Midbrain (tissue), 1 donor: Measurements from ENCODE around the gene PPRC1.
A peak's percentile ranks its signal among the peaks of the same experiment; 100 is the strongest.

ENCODE experiments used
- DNase-seq: peaks from one replicate; lab custom pipeline; 2025; lab: John Stamatoyannopoulos, UW

PPRC1 gene

DNA sequence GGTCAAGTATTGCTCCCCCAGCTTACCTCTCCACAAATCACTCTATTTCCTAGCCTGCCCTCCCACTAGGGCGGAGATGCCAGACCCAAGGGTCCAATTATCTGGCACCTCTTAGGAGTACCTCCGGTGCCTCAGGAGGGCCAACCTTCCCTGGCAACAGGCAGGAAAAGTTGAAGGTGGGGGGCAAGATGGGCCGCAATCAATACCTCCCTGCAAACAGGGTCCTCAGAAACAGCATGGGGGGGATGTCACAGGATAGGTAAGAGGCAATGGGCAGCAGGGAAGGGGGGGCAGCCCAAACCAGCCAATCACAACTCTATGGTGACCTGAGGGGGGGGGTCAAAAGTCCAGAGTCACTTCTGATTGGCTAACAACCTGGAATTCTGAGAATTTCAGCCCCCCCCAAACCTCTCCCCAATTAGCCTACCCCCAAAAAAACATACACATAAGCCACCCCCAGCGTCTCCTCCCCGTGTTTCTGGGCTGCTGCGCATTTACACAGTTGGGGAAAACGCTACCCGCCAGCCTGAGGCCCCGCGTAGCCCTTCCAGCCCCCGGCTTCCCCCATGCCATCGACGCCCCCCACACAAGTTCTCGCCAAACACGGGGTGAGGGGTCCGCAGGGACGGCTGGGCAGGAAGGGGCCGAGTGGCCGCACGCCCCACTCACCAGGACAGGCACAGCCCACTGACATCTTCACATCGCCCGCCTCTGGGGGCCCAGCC lies 13.3 kb upstream of the PPRC1 start:
- DNase-seq = peak; percentile 25

DNA sequence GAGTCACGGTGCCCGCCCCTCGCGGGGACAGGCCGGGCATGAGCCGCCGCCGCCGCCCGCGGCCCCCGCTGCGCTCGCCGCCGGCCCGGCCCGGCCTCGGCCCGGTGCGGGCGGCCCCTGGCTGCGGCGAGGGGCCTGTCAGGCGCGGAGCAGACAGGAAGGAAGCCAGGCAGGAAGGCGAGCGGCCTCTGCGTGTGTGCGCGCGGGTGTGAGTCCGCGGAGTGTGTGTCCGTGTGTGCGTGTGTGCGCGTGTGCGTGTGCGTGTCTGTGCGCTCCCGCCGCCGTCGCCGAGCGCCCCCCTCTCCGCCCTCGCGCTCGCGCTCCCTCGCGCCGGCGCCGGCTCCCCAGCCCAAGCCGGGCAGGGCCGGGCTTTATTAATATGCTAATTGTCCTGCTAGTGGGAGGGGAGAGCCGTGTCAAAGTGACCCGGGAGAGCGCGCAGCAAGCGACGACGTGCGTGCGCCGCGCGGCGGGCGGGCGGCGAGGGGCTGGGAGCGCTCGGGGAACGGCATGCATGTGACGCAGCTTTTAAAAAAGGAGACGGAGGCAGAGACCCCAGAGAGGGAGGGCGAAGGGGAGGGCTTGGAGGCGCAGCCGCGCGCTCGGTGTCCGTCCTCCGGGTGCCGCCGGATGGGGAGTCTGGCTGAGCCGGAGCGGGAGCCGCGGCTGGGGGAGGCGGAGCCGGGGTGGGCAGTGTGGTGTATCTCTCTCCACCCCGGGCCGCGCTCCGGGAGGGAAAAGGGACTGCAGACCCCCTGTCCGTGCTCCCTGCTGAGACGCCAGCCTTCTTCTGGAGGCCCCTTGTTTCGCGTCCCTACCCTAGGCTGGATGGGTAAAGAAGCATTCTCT lies 12.5 kb upstream of the PPRC1 start, which contains the start of gene LDB1:
Gene LDB1 (minus strand): TSS at position 227 of the 849 bp plus-strand sequence. CDS start 258 bp downstream, outside the sequence.
- DNase-seq = peak; percentile 88

DNA sequence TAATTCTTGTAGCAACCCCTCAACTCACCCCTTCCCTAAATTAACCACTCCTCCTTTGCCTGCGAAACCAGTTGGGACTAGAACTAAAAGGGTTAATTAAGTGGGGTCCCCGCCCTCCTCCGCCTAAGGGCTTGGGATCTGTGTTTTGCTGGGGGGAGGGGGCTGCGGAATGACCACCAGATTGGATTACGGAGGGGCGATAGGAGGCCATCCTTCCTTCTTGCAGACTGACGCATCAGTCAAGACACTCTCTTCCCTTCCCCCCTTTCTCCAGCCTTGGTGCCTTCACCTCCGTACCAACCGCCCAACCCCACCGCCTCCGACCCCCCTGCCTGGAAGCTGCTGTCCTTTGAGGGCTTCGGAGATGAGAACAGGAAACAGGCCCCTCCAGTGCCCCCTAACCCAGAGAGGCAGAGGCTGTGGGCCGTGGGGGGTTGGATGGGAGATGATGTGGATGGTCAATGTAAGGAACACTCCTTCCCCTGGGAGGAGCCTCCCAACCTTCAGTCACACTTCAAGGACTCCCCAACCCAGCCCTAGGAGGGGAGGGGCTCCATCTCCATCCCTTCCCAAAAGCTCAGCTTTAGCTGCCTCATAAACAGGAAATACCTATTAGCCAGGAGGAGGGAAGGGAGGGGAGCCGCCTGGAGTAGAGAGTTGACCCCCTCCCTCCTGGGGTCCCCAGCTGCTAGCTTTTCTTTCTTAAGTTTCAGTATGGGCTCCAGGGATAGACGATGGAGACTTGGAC lies 11.7 kb upstream of the PPRC1 start:
- no peak for DNase-seq

DNA sequence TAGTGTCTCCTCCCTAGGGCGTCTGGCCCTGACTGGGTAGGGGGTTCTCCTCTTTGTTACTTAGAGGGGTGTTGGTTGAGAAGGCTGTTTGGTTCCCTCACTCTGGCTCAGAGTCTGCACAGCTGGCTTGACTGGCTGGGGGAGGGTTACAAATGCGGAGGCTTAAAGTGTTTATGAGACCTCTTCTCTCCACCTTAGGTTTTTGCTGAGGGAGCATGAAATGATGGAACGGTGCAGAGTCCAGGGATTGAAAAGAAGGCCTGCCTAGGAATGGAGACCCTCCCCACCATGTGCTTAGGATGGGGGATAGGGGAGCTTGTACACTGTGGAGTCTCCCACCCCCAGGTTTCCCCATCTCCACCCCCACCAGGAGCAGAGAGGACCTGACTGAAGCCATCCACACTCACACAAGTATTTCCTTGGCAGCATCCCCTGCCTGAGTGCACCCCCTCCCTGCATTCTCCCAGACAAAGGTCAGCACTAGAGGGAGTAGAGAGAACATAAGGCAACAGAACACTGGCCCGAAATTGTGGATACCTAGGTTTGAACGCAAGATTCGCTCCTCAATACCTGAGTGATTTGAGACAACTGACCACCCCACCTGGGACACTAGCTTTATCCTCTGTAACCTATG lies 11.0 kb upstream of the PPRC1 start:
- no peak for DNase-seq

DNA sequence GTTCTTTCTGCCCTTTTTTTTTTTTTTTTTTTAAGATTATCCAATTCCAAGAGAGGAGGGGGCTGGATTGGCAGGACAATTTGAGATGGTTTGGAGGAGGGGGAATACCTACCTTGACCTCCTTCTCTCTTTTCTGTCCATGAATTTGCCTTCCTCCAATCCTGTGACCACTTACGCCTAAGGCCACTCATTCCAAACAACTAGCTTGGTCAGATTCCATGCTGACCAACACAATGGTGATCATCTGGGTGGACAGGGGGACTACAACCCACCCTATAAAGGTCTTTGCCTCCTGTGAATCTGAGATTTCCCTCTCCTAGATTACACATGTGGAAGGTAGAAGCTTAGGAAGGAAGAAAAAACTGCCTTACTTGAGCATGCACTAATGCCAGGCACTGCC lies 10.4 kb upstream of the PPRC1 start:
- DNase-seq = no peak

DNA sequence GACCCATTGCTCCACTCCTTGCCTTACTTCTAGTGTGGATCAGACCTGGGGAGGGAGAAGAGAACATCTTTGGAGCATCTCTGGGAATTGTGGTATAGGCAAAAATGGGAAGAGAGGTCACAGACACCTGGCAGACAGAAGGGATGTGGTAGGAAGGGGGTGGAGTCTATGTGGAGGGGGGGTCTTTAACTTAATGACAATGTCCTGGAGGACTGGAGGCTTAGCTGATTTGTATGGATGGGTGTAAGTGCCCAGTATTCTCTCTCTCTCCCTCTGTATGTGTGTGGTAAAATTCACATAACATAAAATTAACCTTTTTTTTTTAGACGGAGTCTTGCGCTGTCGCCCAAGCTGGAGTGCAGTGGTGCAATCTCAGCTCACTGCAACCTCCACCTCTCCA lies 9.6 kb upstream of the PPRC1 start:
- DNase-seq = no peak

DNA sequence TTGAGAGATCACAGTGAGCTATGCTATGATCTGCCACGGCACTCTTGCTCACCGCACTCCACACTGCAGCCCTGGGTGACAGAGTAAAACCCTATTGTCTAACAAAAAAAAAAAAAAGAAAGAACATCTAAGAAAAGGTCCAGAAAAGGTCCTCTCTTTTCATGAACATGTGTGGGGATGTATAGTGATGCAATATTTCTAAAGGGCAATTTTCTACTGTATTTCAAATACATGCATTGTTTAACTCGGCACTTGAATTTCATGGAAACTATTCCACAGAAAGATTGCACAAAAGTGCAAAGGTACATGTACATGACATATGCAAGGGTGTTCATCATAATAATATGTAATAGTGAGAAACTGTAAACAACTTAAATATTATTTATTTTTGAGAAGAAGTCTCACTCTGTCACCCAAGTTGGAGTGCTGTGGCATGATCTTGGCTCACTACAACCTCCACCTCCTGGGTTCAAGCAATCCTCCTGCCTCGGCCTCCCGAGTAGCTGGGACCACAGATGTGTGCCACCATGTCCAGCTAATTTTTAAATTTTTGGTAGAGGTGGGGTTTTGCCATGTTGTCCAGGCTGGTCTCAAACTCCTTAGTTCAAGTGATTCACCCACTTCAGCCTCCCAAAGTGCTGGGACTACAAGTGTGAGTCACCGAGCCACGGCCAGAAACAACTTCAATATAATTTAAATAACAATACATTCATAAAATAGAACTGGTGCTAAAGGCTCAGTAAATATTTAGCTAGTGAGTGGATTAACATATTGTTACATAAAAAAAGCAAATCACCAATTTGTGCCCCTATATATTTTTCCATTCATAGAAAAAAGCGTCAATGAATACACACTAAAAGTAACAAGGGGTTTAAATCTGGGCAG lies 1.3 kb upstream of the PPRC1 start:
- DNase-seq = no peak

DNA sequence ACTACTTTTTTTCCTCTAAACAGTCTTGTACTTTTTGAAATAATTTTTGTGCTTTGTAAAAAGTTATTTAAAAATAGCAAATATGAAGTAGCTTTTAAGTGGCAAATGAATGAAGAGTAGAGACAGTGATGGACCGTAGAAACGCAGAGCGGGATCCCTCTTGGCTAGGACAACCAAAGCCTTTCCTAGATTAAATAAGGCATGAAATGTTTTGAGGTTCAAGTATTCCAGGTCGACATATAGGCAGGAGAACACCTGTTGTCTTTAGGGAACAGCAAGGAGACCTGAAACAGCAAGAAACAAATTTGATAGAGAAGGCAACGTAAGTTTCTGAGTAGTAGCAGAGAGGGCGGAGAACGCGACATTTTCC lies 662 bp upstream of the PPRC1 start:
- no peak for DNase-seq

DNA sequence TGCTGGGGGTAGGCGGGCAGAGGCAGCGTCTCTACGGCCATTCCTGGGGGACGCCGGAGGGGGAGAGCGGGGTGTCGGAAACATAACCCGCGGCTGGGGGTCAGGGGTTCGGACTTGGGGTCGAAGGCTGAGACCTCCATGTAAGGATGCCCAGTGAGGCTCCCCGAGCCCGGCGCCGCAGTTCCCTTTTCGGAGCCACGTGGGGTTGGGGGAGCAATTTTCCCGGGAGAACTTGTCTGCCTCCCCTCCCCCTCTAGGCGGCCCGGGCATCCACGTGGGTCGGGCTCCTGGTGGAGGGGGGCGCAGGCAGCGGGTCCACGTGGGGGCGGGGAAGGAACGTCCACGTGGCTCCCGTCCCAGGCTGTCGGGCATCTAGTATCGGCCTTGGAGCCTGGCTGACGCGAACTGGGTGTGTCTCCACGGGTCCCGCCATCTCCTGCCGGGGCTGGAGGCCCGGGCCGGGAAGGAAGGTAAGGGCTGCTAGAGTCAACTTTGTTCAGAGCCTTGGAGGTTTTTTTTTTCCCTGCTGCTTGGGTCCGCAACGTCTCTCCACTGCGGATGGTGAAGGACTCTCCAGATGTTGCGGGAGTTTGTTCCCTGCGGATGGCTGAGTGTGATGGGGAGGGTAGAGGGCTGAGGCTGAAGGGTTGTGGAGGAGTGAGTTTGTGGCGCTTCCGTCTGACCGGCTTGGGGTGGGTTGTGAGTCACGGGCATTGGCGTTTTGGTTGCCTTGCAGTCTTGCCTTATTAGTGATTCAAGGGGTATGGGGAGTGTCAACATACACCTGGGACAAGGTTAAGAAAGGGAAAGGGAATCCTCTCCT lies 744 bp downstream of the PPRC1 start:
- peak; percentile 78 for DNase-seq

DNA sequence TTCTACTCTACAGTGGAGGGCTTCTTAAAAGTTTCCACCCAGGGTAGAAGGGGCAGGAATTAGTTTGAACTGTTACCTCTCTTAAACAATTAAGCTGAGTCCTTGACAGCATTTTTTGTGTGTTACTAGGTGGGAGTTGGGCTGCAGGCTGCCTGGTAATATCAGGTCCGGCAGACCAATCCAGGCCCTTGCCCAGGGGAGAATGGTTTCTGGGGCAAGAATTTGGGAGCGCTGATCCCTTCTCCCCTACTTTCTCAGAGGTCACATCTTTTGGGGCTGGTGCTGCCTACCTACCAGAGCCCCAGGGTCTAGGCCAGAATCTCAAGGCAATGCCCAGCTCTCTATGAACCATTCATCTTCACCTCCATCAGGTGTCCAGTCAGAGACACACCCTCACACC lies 1.6 kb downstream of the PPRC1 start:
- DNase-seq = no peak

DNA sequence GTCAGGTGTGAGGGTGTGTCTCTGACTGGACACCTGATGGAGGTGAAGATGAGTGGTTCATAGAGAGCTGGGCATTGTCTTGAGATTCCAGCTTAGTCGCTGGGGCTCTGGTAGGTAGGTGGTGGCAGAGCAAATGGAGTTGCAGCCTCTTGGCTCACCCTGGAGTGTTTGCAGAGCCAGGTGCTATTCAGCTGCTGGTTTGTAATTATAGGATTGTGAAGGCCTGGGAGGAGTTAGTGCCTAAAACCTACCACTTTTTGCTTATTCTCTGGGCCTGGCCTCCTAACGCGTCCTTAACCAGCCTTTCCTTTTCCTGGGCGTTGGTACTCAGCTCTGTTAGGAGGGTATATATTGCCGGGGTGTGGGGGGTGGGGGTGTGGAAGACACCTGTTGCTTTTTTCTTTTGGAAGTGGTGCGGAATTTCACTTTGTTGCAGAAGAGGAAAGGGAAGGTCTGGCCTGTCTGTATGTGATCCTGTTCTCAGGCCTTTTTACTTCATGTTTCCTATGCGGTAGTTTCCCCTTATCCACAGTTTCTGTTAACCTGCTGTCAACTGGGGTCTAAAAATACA lies 3.2 kb downstream of the PPRC1 start:
- DNase-seq = no peak

DNA sequence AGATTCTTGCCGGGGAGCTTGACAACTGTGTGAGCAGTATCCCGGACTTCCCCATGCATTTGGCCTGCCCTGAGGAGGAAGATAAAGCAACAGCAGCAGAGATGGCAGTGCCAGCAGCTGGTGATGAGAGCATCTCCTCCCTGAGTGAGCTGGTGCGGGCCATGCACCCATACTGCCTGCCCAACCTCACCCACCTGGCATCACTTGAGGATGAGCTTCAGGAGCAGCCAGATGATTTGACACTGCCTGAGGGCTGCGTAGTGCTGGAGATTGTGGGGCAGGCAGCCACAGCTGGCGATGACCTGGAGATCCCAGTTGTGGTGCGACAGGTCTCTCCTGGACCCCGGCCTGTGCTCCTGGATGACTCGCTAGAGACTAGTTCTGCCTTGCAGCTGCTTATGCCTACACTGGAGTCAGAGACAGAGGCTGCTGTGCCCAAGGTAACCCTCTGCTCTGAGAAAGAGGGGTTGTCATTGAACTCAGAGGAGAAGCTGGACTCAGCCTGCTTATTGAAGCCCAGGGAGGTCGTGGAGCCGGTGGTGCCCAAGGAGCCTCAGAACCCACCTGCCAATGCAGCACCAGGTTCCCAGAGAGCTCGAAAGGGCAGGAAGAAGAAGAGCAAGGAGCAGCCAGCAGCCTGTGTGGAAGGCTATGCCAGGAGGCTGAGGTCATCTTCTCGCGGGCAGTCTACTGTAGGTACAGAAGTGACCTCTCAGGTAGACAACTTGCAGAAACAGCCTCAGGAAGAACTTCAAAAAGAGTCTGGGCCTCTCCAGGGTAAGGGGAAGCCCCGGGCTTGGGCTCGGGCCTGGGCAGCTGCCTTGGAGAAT lies 6.7 kb downstream of the PPRC1 start:
- DNase-seq = no peak

DNA sequence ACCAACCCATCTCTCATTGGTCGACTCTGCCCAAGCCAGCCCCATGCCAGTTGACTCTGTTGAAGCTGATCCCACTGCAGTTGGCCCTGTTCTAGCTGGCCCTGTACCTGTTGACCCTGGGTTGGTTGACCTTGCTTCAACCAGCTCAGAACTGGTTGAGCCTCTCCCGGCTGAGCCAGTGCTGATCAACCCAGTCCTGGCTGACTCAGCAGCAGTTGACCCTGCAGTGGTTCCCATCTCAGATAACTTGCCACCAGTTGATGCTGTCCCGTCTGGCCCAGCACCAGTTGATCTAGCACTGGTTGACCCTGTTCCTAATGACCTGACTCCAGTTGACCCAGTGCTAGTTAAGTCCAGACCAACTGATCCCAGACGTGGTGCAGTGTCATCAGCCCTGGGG lies 7.4 kb downstream of the PPRC1 start:
- no peak for DNase-seq

DNA sequence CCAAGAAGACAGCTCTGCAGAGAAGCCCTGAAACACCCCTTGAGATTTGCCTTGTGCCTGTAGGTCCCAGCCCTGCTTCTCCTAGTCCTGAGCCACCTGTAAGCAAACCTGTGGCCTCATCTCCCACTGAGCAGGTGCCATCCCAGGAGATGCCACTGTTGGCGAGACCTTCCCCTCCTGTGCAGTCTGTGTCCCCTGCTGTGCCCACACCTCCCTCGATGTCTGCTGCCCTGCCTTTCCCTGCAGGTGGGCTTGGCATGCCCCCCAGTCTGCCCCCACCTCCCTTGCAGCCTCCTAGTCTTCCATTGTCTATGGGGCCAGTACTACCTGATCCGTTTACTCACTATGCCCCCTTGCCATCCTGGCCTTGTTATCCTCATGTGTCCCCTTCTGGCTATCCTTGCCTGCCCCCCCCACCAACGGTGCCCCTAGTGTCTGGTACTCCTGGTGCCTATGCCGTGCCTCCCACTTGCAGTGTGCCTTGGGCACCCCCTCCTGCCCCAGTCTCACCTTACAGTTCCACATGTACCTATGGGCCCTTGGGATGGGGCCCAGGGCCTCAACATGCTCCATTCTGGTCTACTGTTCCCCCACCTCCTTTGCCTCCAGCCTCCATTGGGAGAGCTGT lies 8.2 kb downstream of the PPRC1 start:
- no peak for DNase-seq

DNA sequence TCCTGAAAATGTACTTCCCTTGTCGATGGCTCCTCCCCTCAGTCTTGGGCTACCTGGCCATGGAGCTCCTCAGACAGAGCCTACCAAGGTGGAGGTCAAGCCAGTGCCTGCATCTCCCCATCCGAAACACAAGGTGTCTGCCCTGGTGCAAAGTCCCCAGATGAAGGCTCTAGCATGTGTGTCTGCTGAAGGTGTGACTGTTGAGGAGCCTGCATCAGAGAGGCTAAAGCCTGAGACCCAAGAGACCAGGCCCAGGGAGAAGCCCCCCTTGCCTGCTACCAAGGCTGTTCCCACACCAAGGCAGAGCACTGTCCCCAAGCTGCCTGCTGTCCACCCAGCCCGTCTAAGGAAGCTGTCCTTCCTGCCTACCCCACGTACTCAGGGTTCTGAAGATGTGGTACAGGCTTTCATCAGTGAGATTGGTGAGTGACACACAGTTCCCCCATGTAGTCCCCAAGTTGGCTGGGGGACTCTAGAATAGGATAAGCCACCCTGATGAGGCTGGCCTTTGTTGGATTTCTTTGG lies 8.8 kb downstream of the PPRC1 start:
- DNase-seq = no peak

DNA sequence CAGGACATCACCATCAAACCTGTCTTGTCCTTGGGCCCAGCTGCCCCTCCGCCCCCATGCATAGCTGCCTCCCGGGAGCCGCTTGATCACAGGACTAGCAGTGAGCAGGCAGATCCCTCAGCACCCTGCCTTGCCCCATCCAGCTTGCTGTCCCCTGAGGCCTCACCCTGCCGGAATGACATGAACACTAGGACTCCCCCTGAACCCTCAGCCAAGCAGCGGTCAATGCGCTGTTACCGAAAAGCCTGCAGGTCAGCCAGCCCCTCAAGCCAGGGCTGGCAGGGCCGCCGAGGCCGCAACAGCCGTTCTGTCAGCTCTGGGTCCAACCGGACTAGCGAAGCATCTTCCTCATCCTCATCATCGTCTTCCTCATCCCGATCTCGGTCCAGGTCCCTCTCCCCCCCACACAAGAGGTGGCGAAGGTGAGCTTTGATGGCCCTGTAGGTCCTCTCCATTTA lies 14.2 kb downstream of the PPRC1 start:
- DNase-seq = no peak

DNA sequence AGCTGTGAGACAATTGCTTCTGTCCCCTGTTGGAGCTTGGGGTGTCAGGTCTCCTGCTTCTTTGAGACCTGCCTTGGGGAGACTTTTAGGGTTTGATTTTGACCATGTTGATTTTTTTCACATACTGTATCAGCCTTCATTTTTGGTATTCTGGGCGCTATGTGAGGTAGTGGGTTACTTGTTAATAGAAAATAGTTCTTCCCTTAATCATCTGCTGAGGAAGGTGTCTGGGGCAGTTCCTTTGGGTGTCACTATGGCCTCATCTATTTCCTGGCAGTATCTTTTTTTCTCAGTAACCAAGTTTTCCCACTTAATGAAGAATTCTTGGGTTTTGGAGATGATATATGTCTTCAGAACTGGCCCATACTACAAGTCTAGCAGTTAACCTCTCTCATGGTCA lies 14.7 kb downstream of the PPRC1 start:
- no peak for DNase-seq

DNA sequence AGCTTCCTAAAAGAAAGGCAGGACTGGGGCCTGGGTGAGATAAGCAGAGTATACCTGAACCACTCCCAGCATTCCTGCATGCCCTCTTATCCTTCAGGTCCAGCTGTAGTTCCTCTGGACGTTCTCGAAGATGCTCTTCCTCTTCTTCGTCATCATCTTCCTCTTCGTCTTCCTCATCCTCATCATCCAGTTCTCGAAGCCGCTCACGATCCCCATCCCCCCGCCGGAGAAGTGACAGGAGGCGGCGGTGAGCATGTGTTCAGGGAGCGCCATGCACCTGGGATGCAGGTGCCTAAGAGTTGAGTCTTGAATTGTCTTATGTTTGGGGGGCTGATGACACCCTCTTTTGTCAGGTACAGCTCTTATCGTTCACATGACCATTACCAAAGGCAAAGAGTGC lies 15.4 kb downstream of the PPRC1 start:
- no peak for DNase-seq
